GM18870 (cell line): ENCODE data around the gene NCOR1.
"Not testable (repeated sequence)": the region's sequence is repeated elsewhere in the genome, so short reads cannot be mapped to it uniquely, and the experiment has no call there.

Source experiments
- ATAC-seq: cut with Tn5 transposase; IDR thresholded peaks from one replicate; pipeline ENCODE4 v1.9.1; 2021; ENCODE audit warnings: moderate library complexity; ENCODE audit not compliant: unreplicated experiment

Gene NCOR1

DNA sequence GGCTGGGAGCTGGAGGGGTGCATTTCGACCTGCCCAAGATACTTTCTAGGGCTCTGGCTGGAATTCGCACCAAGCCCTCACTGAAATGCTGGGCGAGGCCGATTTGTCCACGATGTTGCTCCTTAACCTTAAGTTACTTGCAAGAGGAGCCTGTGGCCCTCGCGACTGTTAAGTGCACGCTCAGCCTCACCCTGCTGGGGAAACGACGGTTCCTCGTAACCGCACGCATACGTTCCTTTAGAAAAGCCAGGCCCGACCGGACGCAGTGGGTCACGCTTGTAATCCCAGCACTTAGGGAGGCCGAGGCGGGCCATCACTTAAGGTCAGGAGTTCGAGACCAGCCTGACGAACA, 607 bp upstream of the NCOR1 start:
- no peak for ATAC-seq

DNA sequence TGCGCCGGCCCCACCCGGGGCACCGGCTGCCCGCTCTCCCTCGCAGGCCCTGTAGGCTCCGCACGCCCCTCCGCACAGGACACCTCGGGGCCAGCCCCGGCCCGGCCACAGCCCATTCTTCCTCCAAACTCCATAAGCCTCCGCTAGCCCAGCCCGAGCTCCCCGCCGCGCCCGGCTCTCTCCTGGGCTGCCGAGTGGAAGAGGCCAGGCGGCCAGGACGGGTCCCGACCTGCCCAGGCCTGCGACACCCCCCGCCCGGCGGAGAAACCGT, 397 bp downstream of the NCOR1 start:
- ATAC-seq: peak; percentile 18

DNA sequence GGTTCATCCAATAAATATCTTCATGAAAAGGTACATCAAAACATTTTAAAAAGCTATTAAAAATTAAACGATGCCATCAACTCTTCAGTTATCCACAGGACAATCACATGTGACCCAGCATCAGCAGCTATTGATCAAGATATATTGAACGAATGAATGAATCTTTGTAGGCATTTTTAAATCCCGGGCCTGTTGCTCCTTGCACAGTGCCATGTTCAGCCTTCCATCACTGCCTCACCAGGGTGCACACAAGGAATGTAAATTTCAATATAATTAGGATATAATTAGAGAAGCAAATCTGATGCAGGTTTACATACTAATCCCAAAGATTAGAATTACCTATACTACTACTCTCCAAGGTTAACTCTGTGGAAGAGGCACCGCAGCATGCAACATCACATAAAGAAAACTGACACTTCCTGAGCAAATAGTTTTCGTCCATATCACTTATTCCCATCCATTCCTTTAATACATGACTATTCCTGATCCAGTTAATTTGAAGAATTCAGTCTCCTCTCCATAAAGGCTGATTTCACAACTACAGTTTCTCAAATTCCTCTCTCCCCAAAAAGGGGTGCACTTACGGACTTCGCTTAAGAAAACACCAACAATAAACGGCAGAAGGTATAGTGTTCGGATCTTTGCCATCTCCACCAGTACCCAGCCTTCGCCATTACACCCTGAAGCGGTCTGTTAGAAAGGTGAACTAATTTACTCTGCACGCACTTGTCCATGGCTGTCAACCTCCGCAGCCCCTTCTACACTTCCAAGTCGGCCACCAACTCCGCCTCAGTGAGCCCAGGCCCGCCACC, 938 bp downstream of the NCOR1 start:
- no peak for ATAC-seq

DNA sequence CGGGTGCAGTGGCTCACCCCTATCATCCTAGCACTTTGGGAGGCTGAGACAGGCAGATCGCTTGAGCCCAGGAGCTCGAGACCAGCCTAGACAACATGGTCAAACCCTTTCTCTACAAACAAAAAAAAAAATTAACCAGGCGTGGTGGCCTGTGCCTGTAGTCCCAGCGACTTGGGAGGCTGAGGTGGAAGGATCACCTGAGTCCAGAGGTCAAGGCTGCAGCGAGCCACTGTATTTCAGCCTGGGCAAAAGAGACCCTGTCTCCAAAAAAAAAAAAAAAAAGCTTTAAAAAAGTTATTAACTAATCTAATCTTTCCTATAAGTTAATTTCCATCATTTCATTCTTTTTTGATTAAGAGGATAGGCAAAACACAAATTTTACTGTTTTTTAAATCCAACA, 2.5 kb downstream of the NCOR1 start:
- no peak for ATAC-seq

DNA sequence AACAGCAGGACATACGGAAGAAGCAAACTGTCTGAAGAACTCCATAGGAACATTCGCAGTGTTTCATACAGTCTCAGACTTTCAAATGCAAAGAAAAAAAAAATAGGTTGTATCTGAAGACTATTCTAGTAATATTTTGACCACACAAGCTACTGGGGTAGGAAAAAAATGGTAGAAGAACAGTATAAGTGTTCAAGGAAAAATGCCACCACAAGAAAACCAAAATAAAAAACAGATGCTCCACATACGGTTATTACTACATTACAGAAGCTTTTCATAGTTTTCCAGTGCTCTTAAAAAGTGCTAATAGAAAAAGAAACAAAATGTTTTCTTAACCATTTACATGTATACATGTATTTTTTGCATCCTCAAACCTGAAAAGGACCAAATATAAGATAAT, 3.7 kb downstream of the NCOR1 start:
- no peak for ATAC-seq

DNA sequence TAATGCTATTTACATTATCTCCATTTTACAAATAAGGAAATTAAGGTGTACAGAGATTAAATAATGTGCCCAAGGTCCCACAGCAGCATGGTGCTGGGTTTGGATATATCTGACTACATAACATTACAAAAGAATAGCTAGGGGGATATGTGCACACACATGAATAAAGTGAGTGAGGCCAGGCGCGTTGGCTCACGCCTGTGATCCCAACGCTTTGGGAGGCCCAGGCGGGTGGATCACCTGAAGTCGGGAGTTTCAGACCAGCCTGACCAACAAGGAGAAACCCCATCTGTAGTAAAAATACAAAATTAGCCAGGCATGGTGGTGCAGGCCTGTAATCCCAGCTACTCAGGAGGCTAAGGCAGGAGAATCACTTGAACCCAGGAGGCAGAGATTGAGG, 10.6 kb downstream of the NCOR1 start:
- ATAC-seq: not testable (repeated sequence)

DNA sequence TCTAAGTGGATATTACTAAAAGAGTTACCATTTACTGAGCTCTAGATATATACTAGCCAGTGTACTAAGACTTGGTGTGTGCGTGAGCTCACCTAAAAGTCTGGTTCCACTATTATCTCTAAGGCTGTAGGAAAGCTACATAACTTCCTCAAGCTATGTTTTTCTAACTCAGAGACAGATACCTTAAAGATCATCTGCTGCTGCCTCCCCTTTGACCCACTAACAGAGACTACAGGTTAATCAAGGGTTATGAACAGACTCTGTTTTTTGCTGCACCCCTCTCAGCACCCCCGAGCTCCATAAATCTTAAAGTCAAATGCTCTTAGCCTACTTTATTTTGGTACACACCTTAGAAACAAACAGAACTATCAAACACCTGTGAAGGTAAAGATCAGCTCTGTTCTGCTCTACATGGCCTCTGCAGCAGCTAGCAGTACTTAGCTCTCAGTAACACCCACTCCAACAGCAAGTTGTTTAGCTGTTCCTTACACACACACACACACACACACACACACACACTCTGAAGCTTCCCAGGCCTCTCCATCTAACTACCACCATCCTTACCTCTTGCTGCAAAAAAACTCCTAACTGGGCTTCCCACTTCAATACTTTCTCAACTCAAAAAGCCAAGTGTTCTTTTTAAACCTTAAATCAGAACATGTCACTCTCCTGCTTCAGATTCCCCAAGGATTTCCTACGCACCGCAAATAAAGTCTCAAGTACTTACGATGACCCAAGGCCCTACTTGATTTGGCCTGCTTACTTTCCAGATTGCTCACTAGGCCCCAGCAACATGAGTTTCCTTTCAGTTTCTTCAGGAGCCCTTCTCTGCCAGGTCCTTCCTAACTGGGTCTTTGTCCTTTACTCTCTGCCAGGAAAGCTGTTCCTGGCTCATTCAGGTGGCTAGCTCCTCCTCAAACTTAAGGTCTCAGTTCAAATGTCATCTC, 12.5 kb downstream of the NCOR1 start:
- not testable (repeated sequence) for ATAC-seq

DNA sequence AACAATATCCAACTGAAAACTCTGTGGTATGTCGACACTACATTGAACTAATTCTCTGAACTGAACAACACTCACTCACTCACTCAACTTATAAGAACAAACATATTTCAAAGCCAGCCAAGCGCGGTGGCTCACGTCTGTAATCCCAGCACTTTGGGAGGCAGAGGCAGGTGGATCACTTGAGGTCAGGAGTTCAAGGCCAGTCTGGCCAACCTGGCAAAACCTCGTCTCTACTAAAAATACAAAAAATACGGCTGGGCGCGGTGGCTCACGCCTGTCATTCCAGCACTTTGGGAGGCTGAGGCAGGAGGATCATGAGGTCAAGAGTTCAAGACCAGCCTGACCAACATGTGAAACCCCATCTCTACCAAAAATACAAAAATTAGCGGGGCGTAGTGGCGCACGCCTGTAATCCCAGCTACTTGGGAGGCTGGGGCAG, 13.6 kb downstream of the NCOR1 start:
- ATAC-seq: not testable (repeated sequence)

DNA sequence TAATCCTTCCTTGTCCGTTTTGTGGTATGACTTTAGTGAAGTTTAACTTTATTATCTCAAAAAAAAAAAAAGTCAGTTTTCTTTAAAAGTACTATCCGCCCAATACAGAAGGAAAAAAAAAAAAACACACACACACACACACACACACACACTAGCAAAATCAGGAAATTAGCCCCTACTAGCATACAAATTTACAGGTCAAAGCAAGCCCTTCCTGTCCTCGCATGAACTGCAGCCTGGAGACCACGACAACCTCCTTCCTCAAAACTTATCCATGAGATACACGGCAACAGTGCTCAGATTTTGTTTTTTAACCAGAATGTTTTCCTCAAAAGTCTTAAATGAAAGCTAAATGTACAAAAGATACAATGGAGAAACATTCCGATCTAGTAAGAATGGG, 16.2 kb downstream of the NCOR1 start:
- no peak for ATAC-seq

DNA sequence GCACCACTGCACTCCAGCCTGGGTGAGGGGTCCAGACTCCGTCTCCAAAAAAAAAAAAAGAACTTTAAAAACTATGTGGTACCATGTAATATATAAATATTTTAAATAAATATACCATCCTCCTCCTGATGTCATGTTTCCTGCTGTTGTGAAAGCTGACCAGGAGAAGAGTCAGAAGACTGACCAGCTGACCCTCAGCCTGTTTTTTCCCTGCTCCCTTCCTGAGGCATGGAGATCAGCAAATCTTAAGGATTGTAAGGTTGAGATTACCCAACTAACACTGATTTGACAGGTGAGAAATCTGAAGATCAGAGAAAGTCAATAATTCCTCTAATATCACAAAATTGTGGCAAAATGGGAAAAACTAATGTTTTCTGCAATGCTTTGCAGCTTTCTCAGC, 18.1 kb downstream of the NCOR1 start:
- ATAC-seq: no peak

DNA sequence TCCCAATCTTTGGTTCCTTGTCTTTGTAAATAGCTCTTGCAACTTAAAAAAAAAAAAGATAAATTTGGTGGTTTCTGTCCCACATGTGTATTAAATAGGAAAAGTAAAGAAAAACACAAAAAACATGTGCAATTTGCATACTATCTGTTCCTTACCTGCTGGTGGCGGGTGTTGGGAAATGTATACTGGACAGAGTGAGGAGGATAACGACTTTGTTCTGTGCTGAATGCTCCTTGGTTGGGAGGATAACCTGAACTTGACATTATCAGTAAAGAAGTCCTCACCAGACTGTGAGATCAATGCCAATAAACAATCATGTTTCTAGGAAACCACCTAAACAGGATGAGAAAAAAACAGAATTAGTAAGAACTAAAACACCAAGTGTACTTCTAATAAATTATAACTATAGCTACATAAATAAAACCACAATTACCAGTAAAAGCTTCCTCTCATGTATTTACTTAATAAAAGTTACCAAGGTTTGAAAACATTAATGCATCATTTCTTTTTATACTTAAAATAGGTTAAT, 21.0 kb downstream of the NCOR1 start:
- ATAC-seq: not testable (repeated sequence)

DNA sequence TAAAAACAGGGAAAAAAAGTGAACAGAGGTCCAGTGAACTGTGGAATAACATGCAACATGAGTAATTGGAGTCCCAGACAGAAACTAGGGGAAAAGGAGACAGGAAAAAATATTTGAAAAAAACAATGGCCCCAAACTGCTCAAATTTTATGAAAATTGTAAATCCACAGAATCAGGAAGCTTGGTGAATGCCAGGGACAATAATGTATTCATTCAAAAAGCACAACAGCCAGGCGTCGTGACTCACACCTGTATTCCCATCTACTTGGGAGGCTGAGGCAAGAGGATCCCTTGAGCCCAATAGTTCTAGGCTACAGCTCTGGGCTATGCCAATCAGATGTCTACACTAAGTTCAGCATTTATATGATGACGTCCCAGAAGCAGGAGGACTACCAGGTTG, 23.7 kb downstream of the NCOR1 start:
- no peak for ATAC-seq

DNA sequence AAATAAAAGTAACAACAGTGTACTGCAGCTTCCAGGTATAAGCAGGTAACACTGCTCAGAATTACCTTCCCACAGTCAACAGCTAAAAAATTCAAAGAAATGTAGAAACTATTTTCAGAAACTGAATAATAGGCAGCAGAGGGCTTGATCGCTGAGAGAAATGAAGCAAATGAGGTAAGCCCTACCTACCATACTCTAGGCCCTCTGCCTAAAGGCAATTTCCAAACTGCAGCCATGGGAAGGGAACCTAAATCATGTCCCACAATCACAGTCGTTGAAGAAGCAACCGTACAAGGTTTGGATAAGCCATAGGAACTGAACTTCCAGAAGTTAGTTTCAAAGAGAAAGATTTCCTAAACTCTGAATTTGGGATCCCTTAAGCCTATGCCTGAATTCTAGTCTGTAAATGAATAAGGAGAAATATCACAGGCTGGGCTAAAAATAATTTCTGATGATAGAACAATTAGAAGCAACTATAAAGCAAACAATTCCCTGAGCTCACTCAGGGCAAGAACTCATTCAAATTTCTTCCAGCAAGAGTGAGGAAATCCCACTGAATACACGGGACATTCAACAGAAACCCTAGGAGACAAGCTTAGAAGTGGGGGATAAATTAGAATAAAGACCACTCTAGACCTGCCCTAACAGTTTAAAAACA, 24.5 kb downstream of the NCOR1 start:
- no peak for ATAC-seq

DNA sequence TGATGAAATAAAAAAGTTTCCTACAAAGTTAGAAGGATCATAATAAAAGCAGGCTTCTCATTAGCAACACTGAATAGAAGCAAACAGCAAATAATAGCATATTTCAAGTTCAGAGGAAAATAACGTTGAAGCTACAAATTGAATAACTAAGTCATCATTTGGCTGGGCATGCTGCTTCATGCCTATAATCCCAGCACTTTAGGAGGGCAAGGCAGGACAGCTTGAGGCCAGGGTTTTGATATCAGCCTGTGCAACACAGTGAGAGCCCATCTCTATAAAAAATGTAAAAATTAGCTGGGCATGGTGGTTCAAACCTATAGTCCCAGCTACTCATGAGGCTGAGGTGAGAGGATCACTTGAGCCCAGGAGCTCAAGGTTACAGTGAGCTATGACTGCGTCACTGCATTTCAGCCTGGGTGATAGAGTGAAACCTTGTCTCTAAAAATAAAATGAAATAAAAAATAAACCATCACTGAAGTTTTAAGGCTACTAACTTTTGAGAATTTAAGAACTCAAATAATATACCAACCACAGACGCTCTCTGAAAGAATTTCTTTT, 25.5 kb downstream of the NCOR1 start:
- ATAC-seq: no peak

DNA sequence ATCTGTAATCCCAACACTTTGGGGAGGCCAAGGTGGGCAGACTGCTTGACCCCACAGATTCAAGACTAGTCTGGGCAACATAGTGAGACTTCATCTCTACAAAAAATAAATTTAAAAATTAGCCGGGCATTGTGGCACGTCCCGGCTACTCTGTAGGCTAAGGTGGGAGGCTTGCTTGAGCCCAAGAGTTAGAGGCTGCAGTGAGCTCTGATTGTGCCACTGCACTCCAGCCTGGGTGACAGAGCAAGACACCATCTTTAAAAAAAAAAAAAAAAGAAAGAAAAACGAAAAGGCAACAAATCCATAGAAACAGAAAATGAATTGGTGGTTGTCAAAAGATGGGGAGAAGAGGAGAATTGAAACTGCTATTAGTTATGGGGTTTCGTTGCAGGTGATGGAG, 27.7 kb downstream of the NCOR1 start:
- no peak for ATAC-seq

DNA sequence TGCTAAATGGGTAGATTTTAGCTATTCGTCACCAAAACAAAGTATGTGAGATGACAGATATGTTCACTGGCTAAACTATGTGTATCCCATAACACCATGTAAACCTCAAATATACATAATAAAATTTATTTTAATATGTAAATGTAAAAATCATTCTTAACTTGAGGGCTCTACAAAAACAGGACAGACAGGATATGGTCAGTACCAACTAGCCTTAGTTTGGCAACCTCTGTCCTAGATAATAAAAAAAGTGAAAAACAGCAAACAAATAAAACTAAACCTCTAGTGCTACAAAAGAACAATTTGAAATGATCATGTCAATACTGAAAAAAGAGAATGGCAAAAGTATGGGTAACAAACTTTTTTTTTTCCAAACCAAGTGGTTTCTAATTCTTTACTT, 33.8 kb downstream of the NCOR1 start:
- no peak for ATAC-seq

DNA sequence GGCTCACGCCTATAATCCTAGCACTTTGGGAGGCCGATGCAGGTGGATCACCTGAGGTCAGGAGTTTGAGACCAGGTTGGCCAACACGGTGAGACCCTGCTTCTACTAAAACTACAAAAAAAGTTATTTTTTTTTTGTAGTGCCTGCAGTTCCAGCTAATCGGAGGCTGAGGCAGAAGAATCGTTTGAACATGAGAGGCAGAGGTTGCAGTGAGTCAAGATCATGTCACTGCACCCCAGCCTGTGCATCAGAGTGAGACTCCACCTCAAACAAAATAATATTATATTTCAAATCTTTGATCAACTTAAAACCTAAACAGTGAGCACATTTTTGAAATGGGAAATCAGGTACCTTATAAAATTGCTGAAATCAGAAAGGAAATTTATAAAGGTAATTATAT, 36.5 kb downstream of the NCOR1 start:
- ATAC-seq: no peak

DNA sequence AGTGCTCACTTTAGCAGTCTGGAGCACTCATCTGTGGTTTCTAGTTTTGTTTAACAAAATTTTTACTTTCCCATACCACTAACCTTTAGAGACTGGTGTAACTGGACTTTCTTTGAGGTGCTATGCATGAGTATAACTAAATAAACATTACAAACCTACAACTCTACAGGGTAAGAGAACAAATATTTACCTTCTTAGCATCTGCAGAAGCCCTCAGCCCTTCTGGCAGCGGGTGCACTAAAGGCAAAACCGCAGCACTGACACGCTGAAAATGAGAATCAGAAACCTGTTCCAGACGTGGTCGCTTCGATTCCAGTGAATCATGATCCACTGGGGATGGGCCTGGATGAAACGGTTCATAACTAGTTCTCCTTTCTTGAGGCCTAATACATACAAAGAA, 43.7 kb downstream of the NCOR1 start:
- no peak for ATAC-seq

DNA sequence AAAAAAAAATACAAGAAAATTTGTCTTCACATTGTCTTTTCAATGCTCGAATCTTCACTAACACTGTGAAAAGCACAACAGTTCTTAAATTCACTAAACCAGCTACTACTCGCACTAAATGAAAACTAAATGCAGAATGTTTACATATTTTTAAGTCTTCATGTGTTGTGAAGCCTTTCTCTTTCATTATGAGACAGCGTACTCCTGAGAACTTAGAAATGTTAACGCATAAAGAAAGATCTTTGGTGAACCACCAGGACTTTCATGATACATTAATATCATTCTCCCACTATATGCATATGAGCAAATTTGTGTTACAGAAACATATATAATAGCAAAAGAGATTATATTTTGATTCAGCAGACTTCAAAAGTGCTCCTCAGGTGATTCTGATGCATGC, 48.6 kb downstream of the NCOR1 start:
- ATAC-seq: not testable (repeated sequence)

DNA sequence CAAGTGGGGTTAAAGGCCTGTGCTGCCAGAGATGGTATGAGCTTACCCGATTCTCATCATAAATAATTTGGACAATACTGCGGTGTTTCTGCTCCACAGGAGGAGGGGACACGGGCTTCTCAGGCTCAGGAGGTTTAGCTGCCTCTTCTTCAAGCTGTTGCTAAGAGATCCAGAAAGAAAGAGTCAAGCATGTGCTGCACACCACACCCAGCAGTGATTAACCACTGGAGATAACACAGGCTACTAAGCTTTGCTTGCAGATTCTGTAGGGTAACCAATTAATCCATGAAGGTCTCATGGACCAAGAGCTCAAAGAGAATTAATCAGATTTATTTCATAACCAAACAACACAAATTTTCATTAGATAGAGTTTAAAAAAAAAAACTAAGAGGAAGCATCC, 56.6 kb downstream of the NCOR1 start:
- ATAC-seq: no peak

DNA sequence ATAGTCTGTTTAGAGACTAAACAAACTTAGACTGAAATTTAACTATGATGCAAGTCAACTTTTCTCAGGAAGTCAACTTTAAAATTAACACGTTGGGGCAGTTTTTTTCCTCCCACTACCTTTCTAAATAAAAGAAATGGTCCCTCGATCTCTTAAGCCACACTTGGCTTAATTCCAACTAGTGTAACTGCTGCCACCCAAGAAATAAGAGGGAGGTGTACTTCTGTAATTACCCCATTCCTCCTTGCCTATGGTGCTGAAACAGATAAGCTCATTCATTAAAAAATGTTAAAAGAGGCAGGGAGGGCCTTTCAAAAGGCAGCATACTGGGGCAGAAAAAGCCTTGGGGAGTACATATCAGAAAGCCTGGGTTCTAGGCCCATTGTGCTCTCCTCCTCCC, 59.8 kb downstream of the NCOR1 start:
- no peak for ATAC-seq
